HepG2 (cell line): Measurements from ENCODE around the gene LDB3. TPM values are rescaled to one million over a fixed set of nuclear protein-coding genes. Genes with fewer than 3 reads are reported as not detected.
A peak's percentile ranks its signal among the peaks of the same experiment; 100 is the strongest.

Source experiments
- ATF1 ChIP-seq: IDR thresholded peaks from 2 replicates; pipeline ENCODE4 v1.6.1; 2016; ENCODE audit warnings: mild to moderate bottlenecking, control low read depth
- E2F1 ChIP-seq: sonication (generic); formaldehyde crosslinking; IDR thresholded peaks from 2 replicates; pipeline ENCODE4 v1.5.0; 2020; ENCODE audit warnings: missing genetic modification reagents
- ELK4 ChIP-seq: sonication (generic); formaldehyde crosslinking; IDR thresholded peaks from 2 replicates; pipeline ENCODE4 v1.9.0; 2021; ENCODE audit warnings: missing genetic modification reagents, borderline replicate concordance
- GABPA ChIP-seq, 2 experiments: IDR thresholded peaks; 2 replicates each; pipeline ENCODE4 v1.6.1; 2011 to 2016; ENCODE audit warnings: low read depth in 2 of 2, low read length in 1 of 2, missing biosample characterization in 1 of 2, missing genetic modification characterization in 1 of 2
- GMEB1 ChIP-seq: sonication (generic); formaldehyde crosslinking; IDR thresholded peaks from 2 replicates; pipeline ENCODE4 v1.5.1; 2020; ENCODE audit warnings: missing genetic modification reagents, mild to moderate bottlenecking, borderline replicate concordance
- HNRNPK ChIP-seq: fragments of 200-400 bp; formaldehyde crosslinking; IDR thresholded peaks from 2 replicates; pipeline ENCODE4 v1.6.1; 2018; ENCODE audit warnings: low read length, low read depth, moderate library complexity, mild to moderate bottlenecking; ENCODE audit not compliant: poor library complexity, severe bottlenecking
- MXD3 ChIP-seq: IDR thresholded peaks from 2 replicates; pipeline ENCODE4 v1.6.1; 2016; ENCODE audit warnings: mild to moderate bottlenecking, missing biosample characterization, missing genetic modification reagents
- MYPOP ChIP-seq: sonication (generic); formaldehyde crosslinking; IDR thresholded peaks from 2 replicates; pipeline ENCODE4 v1.8.1; 2023; ENCODE audit warnings: mild to moderate bottlenecking, moderate library complexity, missing genetic modification reagents
- PHB2 ChIP-seq: fragments of 450-650 bp; IDR thresholded peaks from 2 replicates; pipeline ENCODE4 v1.6.1; 2018; ENCODE audit not compliant: partially characterized antibody
- PHF20 ChIP-seq: sonication (generic); formaldehyde crosslinking; IDR thresholded peaks from 2 replicates; pipeline ENCODE4 v1.5.0; 2020; ENCODE audit warnings: mild to moderate bottlenecking, missing genetic modification reagents
- RBFOX2 ChIP-seq: fragments of 200-400 bp; formaldehyde crosslinking; IDR thresholded peaks from 2 replicates; pipeline ENCODE4 v1.6.1; 2017; ENCODE audit warnings: low read depth, mild to moderate bottlenecking, low read length
- RBM22 ChIP-seq: fragments of 200-400 bp; formaldehyde crosslinking; optimal IDR thresholded peaks from 2 replicates; pipeline ENCODE3; 2017; ENCODE audit warnings: mild to moderate bottlenecking, low read length, moderate library complexity
- RXRA ChIP-seq: sonication (generic); formaldehyde crosslinking; IDR thresholded peaks from 2 replicates; pipeline ENCODE4 v1.5.1; 2020; ENCODE audit warnings: missing genetic modification reagents
- ZBTB7B ChIP-seq: sonication (generic); formaldehyde crosslinking; IDR thresholded peaks from 2 replicates; pipeline ENCODE4 v1.4.0; 2020; ENCODE audit warnings: missing genetic modification reagents
- ZEB1 ChIP-seq: IDR thresholded peaks from 2 replicates; pipeline ENCODE4 v1.6.1; 2012; ENCODE audit warnings: mild to moderate bottlenecking, low read depth, inconsistent platforms; ENCODE audit not compliant: insufficient replicate concordance
- ZFX ChIP-seq: sonication (generic); formaldehyde crosslinking; IDR thresholded peaks from 2 replicates; pipeline ENCODE4 v1.4.0; 2020; ENCODE audit warnings: mild to moderate bottlenecking, low read depth, missing genetic modification reagents, moderate library complexity
- ZNF235 ChIP-seq: sonication (generic); formaldehyde crosslinking; IDR thresholded peaks from 2 replicates; pipeline ENCODE4 v1.8.1; 2023; ENCODE audit warnings: mild to moderate bottlenecking, missing genetic modification reagents, borderline replicate concordance
- ZNF274 ChIP-seq: sonication (generic); formaldehyde crosslinking; IDR thresholded peaks from 2 replicates; pipeline ENCODE4 v1.5.1; 2020; ENCODE audit warnings: mild to moderate bottlenecking, missing genetic modification reagents
- ZNF296 ChIP-seq: sonication (generic); formaldehyde crosslinking; conservative IDR thresholded peaks from 2 replicates; pipeline ENCODE4 v1.5.0; 2020; ENCODE audit warnings: mild to moderate bottlenecking, missing genetic modification reagents
- ZNF550 ChIP-seq: sonication (generic); formaldehyde crosslinking; IDR thresholded peaks from 2 replicates; pipeline ENCODE4 v1.4.0; 2020; ENCODE audit warnings: mild to moderate bottlenecking, missing genetic modification reagents, borderline replicate concordance
- ZNF790 ChIP-seq: sonication (generic); formaldehyde crosslinking; IDR thresholded peaks from 2 replicates; pipeline ENCODE4 v1.8.0; 2022; ENCODE audit warnings: missing genetic modification reagents, mild to moderate bottlenecking, borderline replicate concordance
- ZSCAN29 ChIP-seq: sonication (generic); formaldehyde crosslinking; conservative IDR thresholded peaks from 2 replicates; pipeline ENCODE4 v1.4.0; 2020; ENCODE audit warnings: mild to moderate bottlenecking, missing genetic modification reagents
- polyA plus RNA-seq, 8 experiments: library from polyadenylated mRNA; depleted of rRNA in 3 of 8; stranded (reverse) in 7 of 8; unstranded in 1 of 8; fragments of >200 nt; fragmentation: Illumina TruSeq in 4 of 8; extraction: Trizol in 4 of 8; gene quantifications; 2 replicates each; pipeline versions ENCODE4 v1.2.1 to v1.2.3, GENCODE V29; 2011 to 2016; ENCODE audit warnings: low read depth in 4 of 8, missing spikeins in 1 of 8, mixed read lengths in 1 of 8; ENCODE audit not compliant: insufficient read depth in 1 of 8
- total RNA-seq, 5 experiments: library from RNA; depleted of rRNA; stranded (reverse); fragments of >200 nt; fragmentation: Illumina TruSeq; extraction: Trizol; gene quantifications; 2 replicates each; pipeline ENCODE4 v1.2.3, GENCODE V29; 2016; ENCODE audit warnings: low read depth in 1 of 5

LDB3 gene
- total and polyA plus RNA-seq, 2 of the 13 experiments (the other 11 are each of a cell fraction or from before 2014, with no cell fraction given), result not detected

DNA sequence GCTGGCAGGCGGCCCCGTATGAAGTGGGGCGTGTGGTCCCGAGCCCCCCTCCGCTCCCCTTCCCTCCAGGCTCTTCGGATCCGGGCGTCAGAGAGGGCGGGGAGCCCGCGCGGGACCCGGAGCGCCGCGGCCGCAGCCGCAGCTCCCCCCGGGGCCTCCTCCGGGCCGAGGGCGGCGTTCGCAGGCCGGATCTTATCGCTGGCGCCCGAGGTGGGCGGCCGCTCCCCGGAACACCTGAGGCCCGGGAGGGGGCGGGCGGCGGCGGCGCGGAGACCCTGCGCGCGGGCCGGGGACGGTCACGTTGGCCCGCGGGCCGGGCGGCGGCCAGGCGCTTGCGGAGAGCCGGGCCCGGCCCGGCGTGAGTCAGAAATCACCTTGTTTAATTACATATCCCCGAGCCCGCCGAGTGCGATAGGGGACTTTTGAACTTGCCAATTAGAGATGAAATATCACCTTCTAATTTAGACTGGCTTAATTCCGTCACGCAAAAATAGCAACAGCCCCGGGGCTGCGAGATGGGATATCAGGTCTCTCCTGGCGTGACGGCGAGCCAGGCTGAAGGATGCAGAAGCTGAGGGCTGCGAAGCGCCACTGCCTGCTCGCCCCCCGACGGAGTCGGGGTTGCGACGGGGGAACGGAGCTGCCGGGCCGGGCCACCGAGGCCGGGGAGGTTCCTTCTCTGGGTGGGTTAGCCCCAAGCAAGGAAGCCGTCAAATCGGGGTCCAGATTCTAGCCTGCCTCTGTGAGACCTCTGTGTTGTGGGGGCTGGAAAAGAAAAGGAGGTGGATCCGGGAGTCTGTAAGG lies 43.4 kb downstream of the LDB3 start (continued):
- TF ChIP-seq ZNF790 (CRISPR knock-in tag) (no peak), ZNF274 (CRISPR knock-in tag) (0 out of 2 replicates have a peak, but pooled peaks have one; percentile 29), HNRNPK (peak; percentile 16), ZNF235 (CRISPR knock-in tag) (0 out of 2 replicates have a peak, but pooled peaks have one; percentile 47), GABPA (IDR thresholded peaks at IDR 0.05; ENCODE audit: low read depth, low read length) (peak; percentile 28), GABPA (CRISPR knock-in tag; IDR thresholded peaks at IDR 0.05; ENCODE audit: low read depth) (no peak), ZEB1 (no peak), ZNF296 (CRISPR knock-in tag) (0 out of 2 replicates have a peak, but pooled peaks have one; percentile 6), RBM22 (no peak), ZSCAN29 (CRISPR knock-in tag) (peak; percentile 22; the same call in 1 of the 2 replicates), PHF20 (0 out of 2 replicates have a peak, but pooled peaks have one; percentile 19), ZFX (CRISPR knock-in tag) (peak; percentile 58), ELK4 (CRISPR knock-in tag) (no peak), PHB2 (no peak), GMEB1 (0 out of 2 replicates have a peak, but pooled peaks have one; percentile 18), E2F1 (CRISPR knock-in tag) (no peak), ZBTB7B (CRISPR knock-in tag) (peak; percentile 48; the same call in 1 of the 2 replicates), RBFOX2 (peak; percentile 52), ATF1 (CRISPR knock-in tag) (no peak), MYPOP (CRISPR knock-in tag) (peak; percentile 11; the same call in 1 of the 2 replicates), MXD3 (CRISPR knock-in tag) (0 out of 2 replicates have a peak, but pooled peaks have one; percentile 9), ZNF550 (no peak), RXRA (0 out of 2 replicates have a peak, but pooled peaks have one; percentile 17)
